ENCODE data around the gene SDHAF2. TPM values are rescaled to one million over a fixed set of nuclear protein-coding genes. Genes with fewer than 3 reads are reported as not detected.
A peak's percentile ranks its signal among the peaks of the same experiment; 100 is the strongest.
"Not testable (repeated sequence)": the region's sequence is repeated elsewhere in the genome, so short reads cannot be mapped to it uniquely, and the experiment has no call there.

Gene SDHAF2
- total and polyA plus RNA-seq, 2 donors (not counting 1 experiment from before 2014, with no cell fraction given), result 61.8 to 65.3 TPM

- no peak for DNase-seq (ENCODE audit: low read depth in 2 of 2)
These were observed 47.2 kb downstream of the SDHAF2 start for GRCh38 chr11:61477126-61477525.

GRCh38 chr11:61477727-61478148 is 47.8 kb downstream of the SDHAF2 start:
- Histone ChIP-seq H4K20me1 (ENCODE audit: control insufficient read depth, extremely low read depth, insufficient read depth, low read length) (no peaks in the 10 kb centered on the region), H3K36me3 (ENCODE audit: control insufficient read depth, insufficient read depth, low read length) (no peaks in the 10 kb centered on the region), H3K4me1 (ENCODE audit: control insufficient read depth, extremely low read depth, insufficient read depth, low read length) (no peaks in the 10 kb centered on the region), H3K27ac (ENCODE audit: insufficient read depth, low read length) (no peak overlapping the region), H3K9ac (ENCODE audit: insufficient read depth, low read length) (no peak overlapping the region), H2AFZ (ENCODE audit: low read length) (no peak overlapping the region), H3K27me3 (ENCODE audit: control insufficient read depth, insufficient read depth, low read length) (no peaks in the 10 kb centered on the region), H3K79me2 (ENCODE audit: control insufficient read depth, insufficient read depth, low read length) (no peaks in the 10 kb centered on the region), H3K9me3 (ENCODE audit: control insufficient read depth, insufficient read depth, low read depth, low read length) (no peaks in the 10 kb centered on the region), H3K4me3 (replicated peaks in 1 of 4; ENCODE audit: control extremely low read depth in 1 of 4, insufficient read depth in 1 of 4, low read depth in 3 of 4, low read length in 4 of 4) (no peak overlapping the region), H3K4me2 (ENCODE audit: extremely low read depth, insufficient read depth, low read length) (no peak overlapping the region)
- DNase-seq (ENCODE audit: low read depth in 2 of 2), result peak in 1 of 2 donors; percentile 29
- TF ChIP-seq, protein P1, sequence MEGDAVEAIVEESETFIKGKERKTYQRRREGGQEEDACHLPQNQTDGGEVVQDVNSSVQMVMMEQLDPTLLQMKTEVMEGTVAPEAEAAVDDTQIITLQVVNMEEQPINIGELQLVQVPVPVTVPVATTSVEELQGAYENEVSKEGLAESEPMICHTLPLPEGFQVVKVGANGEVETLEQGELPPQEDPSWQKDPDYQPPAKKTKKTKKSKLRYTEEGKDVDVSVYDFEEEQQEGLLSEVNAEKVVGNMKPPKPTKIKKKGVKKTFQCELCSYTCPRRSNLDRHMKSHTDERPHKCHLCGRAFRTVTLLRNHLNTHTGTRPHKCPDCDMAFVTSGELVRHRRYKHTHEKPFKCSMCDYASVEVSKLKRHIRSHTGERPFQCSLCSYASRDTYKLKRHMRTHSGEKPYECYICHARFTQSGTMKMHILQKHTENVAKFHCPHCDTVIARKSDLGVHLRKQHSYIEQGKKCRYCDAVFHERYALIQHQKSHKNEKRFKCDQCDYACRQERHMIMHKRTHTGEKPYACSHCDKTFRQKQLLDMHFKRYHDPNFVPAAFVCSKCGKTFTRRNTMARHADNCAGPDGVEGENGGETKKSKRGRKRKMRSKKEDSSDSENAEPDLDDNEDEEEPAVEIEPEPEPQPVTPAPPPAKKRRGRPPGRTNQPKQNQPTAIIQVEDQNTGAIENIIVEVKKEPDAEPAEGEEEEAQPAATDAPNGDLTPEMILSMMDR (conservative IDR thresholded peaks at IDR 0.05 in 1 of 2, IDR thresholded peaks at IDR 0.05 in 1 of 2; ENCODE audit: low read depth in 1 of 2, low read length in 2 of 2), result peak; percentile 80 to 84
- TF ChIP-seq EZH2 (IDR thresholded peaks at IDR 0.05; ENCODE audit: low read length, missing control alignments), result no peak

More at GRCh38 chr11:61477126-61477525, 47.2 kb downstream of the SDHAF2 start:
- TF ChIP-seq EZH2 (IDR thresholded peaks at IDR 0.05; ENCODE audit: low read length, missing control alignments), result no peak
- TF ChIP-seq, protein P1 (conservative IDR thresholded peaks at IDR 0.05 in 1 of 2, IDR thresholded peaks at IDR 0.05 in 1 of 2; ENCODE audit: low read depth in 1 of 2, low read length in 2 of 2), result no peak
- Histone ChIP-seq H3K27me3 (ENCODE audit: control insufficient read depth, insufficient read depth, low read length) (no peaks in the 10 kb centered on the region), H2AFZ (ENCODE audit: low read length) (no peak overlapping the region), H3K4me2 (ENCODE audit: extremely low read depth, insufficient read depth, low read length) (no peak overlapping the region), H4K20me1 (ENCODE audit: control insufficient read depth, extremely low read depth, insufficient read depth, low read length) (no peaks in the 10 kb centered on the region), H3K9ac (ENCODE audit: insufficient read depth, low read length) (no peak overlapping the region), H3K27ac (ENCODE audit: insufficient read depth, low read length) (no peak overlapping the region), H3K9me3 (ENCODE audit: control insufficient read depth, insufficient read depth, low read depth, low read length) (no peaks in the 10 kb centered on the region), H3K79me2 (ENCODE audit: control insufficient read depth, insufficient read depth, low read length) (no peaks in the 10 kb centered on the region), H3K4me3 (replicated peaks in 1 of 4; ENCODE audit: control extremely low read depth in 1 of 4, insufficient read depth in 1 of 4, low read depth in 3 of 4, low read length in 4 of 4) (no peak overlapping the region), H3K36me3 (ENCODE audit: control insufficient read depth, insufficient read depth, low read length) (no peaks in the 10 kb centered on the region), H3K4me1 (ENCODE audit: control insufficient read depth, extremely low read depth, insufficient read depth, low read length) (no peaks in the 10 kb centered on the region)

- H3K79me2 ChIP-seq (ENCODE audit: control insufficient read depth, insufficient read depth, low read length); H4K20me1 ChIP-seq (ENCODE audit: control insufficient read depth, extremely low read depth, insufficient read depth, low read length); H3K9ac ChIP-seq (ENCODE audit: insufficient read depth, low read length); H2AFZ ChIP-seq (ENCODE audit: low read length); H3K27ac ChIP-seq (ENCODE audit: insufficient read depth, low read length); H3K4me2 ChIP-seq (ENCODE audit: extremely low read depth, insufficient read depth, low read length); DNase-seq (ENCODE audit: low read depth in 2 of 2); H3K36me3 ChIP-seq (ENCODE audit: control insufficient read depth, insufficient read depth, low read length); H3K27me3 ChIP-seq (ENCODE audit: control insufficient read depth, insufficient read depth, low read length); H3K4me1 ChIP-seq (ENCODE audit: control insufficient read depth, extremely low read depth, insufficient read depth, low read length); H3K9me3 ChIP-seq (ENCODE audit: control insufficient read depth, insufficient read depth, low read depth, low read length); H3K4me3 ChIP-seq (replicated peaks in 1 of 4; ENCODE audit: control extremely low read depth in 1 of 4, insufficient read depth in 1 of 4, low read depth in 3 of 4, low read length in 4 of 4): not testable (repeated sequence)
These were observed 49.6 kb downstream of the SDHAF2 start for GRCh38 chr11:61479360-61480058.
